Parathyroid adenoma (tissue), 2 donors: Measurements from ENCODE around the gene HDGF.

Experiments
- H2AFZ ChIP-seq: fragments of 300-600 bp; sonication (generic); one replicate; pipeline ENCODE4 v1.7.0; 2017; ENCODE audit warnings: antibody characterized with exemption, mild to moderate bottlenecking
- H3K27ac ChIP-seq: fragments of 300-600 bp; sonication (generic); one replicate; pipeline ENCODE4 v1.7.0; 2017
- H3K27me3 ChIP-seq: fragments of 300-600 bp; sonication (generic); one replicate; pipeline ENCODE4 v1.7.0; 2017; ENCODE audit warnings: low read length; ENCODE audit not compliant: control insufficient read depth, insufficient read depth
- H3K36me3 ChIP-seq: fragments of 300-600 bp; sonication (generic); one replicate; pipeline ENCODE4 v1.7.0; 2017; ENCODE audit warnings: low read length; ENCODE audit not compliant: control insufficient read depth, insufficient read depth
- H3K4me1 ChIP-seq: fragments of 300-600 bp; sonication (generic); one replicate; pipeline ENCODE4 v1.7.0; 2017; ENCODE audit warnings: control low read depth
- H3K4me2 ChIP-seq: fragments of 300-600 bp; sonication (generic); one replicate; pipeline ENCODE4 v1.7.0; 2017; ENCODE audit warnings: low read length
- H3K4me3 ChIP-seq: fragments of 300-600 bp; sonication (generic); one replicate; pipeline ENCODE4 v1.7.0; 2017; ENCODE audit warnings: low read depth, low read length
- H3K79me2 ChIP-seq: fragments of 300-600 bp; sonication (generic); one replicate; pipeline ENCODE4 v1.7.0; 2017; ENCODE audit warnings: control low read depth
- H3K9ac ChIP-seq: fragments of 300-600 bp; sonication (generic); one replicate; pipeline ENCODE4 v1.7.0; 2017; ENCODE audit warnings: mild to moderate bottlenecking
- H3K9me3 ChIP-seq: fragments of 300-600 bp; sonication (generic); one replicate; pipeline ENCODE4 v1.7.0; 2017; ENCODE audit warnings: low read length; ENCODE audit not compliant: control insufficient read depth
- TF ChIP-seq, protein P1 (sequence below): fragments of 300-600 bp; sonication (generic); IDR thresholded peaks from one replicate; pipeline ENCODE4 v1.7.0; 2017; ENCODE audit warnings: antibody characterized with exemption, mild to moderate bottlenecking
- donor health status: primary hyperparathyroidism.

Gene HDGF

GRCh38 chr1:156706657-156707416, 44.6 kb downstream of the HDGF start:
- TF ChIP-seq, protein P1, sequence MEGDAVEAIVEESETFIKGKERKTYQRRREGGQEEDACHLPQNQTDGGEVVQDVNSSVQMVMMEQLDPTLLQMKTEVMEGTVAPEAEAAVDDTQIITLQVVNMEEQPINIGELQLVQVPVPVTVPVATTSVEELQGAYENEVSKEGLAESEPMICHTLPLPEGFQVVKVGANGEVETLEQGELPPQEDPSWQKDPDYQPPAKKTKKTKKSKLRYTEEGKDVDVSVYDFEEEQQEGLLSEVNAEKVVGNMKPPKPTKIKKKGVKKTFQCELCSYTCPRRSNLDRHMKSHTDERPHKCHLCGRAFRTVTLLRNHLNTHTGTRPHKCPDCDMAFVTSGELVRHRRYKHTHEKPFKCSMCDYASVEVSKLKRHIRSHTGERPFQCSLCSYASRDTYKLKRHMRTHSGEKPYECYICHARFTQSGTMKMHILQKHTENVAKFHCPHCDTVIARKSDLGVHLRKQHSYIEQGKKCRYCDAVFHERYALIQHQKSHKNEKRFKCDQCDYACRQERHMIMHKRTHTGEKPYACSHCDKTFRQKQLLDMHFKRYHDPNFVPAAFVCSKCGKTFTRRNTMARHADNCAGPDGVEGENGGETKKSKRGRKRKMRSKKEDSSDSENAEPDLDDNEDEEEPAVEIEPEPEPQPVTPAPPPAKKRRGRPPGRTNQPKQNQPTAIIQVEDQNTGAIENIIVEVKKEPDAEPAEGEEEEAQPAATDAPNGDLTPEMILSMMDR: no peak
- Histone ChIP-seq H3K4me2 (peak overlapping the region; percentile 88), H3K27ac (peak overlapping the region; percentile 68), H3K4me1 (peaks cover 16% of the 10 kb centered on the region), H3K9ac (no peak overlapping the region), H3K4me3 (peak overlapping the region; percentile 70), H3K79me2 (no peaks in the 10 kb centered on the region), H2AFZ (peak overlapping the region; percentile 87), H3K9me3 (no peaks in the 10 kb centered on the region), H3K36me3 (no peaks in the 10 kb centered on the region), H3K27me3 (no peaks in the 10 kb centered on the region)

DNA sequence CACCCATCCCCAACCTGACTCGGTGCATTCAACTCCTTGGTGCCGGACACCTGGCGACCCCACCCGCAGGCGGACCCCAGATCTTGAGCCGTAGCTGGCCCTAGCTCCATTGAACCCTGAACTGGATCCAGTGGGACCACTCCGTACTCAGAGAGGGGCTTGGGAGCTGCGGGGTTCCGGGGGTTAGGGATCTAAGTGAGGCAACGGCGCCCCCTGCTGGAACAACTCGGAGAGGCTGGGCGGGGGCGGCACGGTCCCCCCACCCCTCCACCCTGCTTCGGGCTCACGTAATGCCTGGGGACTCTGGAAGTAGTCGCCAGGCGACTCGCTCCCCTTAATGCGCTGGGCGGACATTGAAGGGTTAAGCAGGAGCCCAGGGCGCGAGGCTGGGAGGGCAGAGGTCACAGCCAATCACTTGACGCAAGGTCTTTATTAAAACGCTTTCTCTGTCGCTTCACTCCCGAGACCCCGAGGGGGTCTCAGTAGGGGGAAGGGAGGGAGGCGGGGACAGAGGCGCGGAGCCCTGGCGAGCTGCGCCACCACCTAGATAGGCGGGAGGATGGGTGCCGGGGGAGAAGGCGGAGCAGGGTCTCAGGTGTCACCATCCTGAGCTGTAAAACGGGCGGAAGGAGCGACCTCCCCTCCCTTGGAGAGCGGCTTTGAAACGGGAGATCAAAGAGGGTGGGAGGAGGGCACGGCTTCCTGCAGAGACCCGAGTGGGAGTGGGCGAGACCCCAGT, 45.4 kb downstream of the HDGF start:
- Histone ChIP-seq H3K4me3 (peak overlapping the region; percentile 70), H3K4me1 (peaks cover 16% of the 10 kb centered on the region), H3K79me2 (no peaks in the 10 kb centered on the region), H3K27ac (peak overlapping the region; percentile 68), H3K27me3 (no peaks in the 10 kb centered on the region), H2AFZ (peak overlapping the region; percentile 87), H3K4me2 (peak overlapping the region; percentile 88), H3K9ac (no peak overlapping the region), H3K36me3 (no peaks in the 10 kb centered on the region), H3K9me3 (no peaks in the 10 kb centered on the region)
- TF ChIP-seq, protein P1: peak; percentile 82

DNA sequence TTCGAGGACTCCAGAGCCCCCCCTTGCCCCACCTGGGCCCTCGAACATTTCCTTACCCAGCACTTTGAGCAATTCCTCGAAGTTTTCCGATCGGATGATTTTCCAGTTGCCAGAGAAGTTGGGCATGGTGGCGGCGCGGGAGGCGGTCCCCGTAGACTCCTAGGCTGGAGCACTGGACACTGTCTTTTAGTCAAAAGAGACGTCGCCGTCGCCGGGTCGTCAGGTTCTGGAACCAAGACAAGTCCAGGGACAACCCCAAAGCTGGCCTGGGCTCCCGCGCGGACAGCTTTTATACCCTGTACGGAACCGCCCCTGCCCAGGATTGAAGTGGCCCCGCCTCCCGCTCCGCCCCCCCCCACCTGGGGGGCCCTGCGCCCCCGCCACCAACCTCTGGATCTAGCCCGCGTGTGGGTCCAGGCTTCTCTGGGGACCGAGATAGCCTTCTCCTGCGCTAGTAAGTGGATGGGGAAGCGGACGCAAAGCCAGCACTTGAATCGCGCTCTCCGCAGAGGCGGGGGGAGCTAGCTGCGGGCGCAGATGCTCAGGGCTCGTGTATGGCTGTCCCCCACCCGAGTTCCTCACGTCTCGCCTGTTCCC, 46.1 kb downstream of the HDGF start, which contains the start of gene CRABP2:
CRABP2 (minus strand) TSS at position 263 of the 597 bp plus-strand sequence; CDS start at position 126, 137 bp downstream.
- peaks cover 16% of the 10 kb centered on the region for H3K4me1 ChIP-seq
- TF ChIP-seq, protein P1: no peak

GRCh38 chr1:156704930-156705320, 46.5 kb downstream of the HDGF start:
- Histone ChIP-seq H3K79me2 (no peaks in the 10 kb centered on the region), H3K36me3 (no peaks in the 10 kb centered on the region), H3K27me3 (no peaks in the 10 kb centered on the region), H3K9me3 (no peaks in the 10 kb centered on the region), H2AFZ (peak overlapping the region; percentile 87), H3K4me1 (peaks cover 16% of the 10 kb centered on the region), H3K4me3 (peak overlapping the region; percentile 70), H3K4me2 (peak overlapping the region; percentile 88), H3K9ac (no peak overlapping the region), H3K27ac (peak overlapping the region; percentile 68)
- TF ChIP-seq, protein P1: no peak

More for the DNA sequence above, 46.1 kb downstream of the HDGF start, which contains the start of gene CRABP2:
- peak within 1 kb of the TSS; percentile 87 for H2AFZ ChIP-seq
- no peaks in the 10 kb centered on the region for H3K9me3 ChIP-seq
- no peaks in the 10 kb centered on the region for H3K27me3 ChIP-seq
- H3K4me3 ChIP-seq: peak within 1 kb of the TSS; percentile 70
- no peak within 1 kb of the TSS for H3K9ac ChIP-seq
- no peaks in the 10 kb centered on the region for H3K79me2 ChIP-seq
- H3K4me2 ChIP-seq: peak within 1 kb of the TSS; percentile 88
- H3K36me3 ChIP-seq: no peaks in the 10 kb centered on the region
- peak within 1 kb of the TSS; percentile 68 for H3K27ac ChIP-seq
